Dedifferentiated amniotic fluid mesenchymal stem cell (primary cell): ENCODE data around the gene HOXA5.

ENCODE experiments used
- DNase-seq: peaks from one replicate; pipeline ENCODE4 v3.0.0-alpha.2; 2016; ENCODE audit errors: extremely low spot score

HOXA5 gene

GRCh38 chr7:27160145-27160545, 16.7 kb upstream of the HOXA5 start:
- no peak for DNase-seq

- DNase-seq = no peak
These were observed 16.0 kb upstream of the HOXA5 start for GRCh38 chr7:27159266-27160144.

- DNase-seq = no peak
These were observed 15.2 kb upstream of the HOXA5 start for GRCh38 chr7:27158436-27159265.

GRCh38 chr7:27157702-27158431, 14.4 kb upstream of the HOXA5 start:
- DNase-seq = no peak

GRCh38 chr7:27156916-27157701, 13.6 kb upstream of the HOXA5 start:
- no peak for DNase-seq

DNA sequence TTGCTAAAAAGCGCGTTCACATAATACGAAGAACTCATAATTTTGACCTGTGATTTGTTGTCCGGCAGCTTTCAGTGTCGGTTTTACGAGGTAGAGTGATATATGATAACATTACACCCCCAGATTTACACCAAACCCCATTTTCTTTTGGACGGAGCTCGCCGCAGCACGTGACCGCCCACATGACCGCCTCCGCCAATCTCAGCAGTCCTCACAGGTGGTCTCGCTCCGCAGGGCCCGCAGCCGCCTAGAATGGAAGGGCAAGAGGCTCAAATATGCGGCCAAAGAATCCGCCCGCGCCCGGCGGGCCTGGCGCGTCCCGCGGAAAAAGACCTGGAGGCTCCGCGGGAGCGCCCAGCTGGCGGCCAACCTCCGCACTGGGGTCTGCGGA, 13.0 kb upstream of the HOXA5 start, which contains the start of gene HOXA7:
HOXA7 (minus strand) TSS at position 168 of the 391 bp plus-strand sequence; CDS start at position 38, 130 bp downstream.
- DNase-seq = no peak

DNA sequence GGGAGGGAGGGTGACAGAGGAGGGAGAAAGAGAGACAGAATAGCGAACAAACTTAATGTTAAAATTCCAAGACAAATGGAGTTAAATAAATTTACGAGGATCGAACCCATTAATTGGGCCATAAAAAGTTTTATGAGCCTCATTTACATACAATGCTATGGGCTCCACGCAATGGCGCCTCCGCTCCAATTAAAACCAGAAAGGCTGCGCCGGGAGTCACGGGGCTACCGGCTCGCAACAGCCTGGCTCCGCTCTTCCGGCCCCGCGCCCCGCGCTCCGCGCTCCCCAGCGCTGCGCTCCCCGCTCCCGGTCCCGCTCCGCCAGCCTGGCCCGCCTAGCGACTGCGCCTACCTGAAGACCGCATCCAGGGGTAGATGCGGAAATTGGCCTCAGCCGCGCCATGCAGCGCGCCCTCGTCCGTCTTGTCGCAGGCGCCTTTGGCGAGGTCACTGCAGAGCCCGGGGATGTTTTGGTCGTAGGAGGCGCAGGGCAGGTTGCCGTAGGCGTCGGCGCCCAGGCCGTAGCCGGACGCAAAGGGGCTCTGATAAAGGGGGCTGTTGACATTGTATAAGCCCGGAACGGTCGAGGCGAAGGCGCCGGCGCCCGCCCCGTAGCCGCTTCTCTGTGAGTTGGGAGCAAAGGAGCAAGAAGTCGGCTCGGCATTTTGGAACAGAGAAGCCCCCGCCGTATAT, 12.5 kb upstream of the HOXA5 start:
- DNase-seq = no peak

DNA sequence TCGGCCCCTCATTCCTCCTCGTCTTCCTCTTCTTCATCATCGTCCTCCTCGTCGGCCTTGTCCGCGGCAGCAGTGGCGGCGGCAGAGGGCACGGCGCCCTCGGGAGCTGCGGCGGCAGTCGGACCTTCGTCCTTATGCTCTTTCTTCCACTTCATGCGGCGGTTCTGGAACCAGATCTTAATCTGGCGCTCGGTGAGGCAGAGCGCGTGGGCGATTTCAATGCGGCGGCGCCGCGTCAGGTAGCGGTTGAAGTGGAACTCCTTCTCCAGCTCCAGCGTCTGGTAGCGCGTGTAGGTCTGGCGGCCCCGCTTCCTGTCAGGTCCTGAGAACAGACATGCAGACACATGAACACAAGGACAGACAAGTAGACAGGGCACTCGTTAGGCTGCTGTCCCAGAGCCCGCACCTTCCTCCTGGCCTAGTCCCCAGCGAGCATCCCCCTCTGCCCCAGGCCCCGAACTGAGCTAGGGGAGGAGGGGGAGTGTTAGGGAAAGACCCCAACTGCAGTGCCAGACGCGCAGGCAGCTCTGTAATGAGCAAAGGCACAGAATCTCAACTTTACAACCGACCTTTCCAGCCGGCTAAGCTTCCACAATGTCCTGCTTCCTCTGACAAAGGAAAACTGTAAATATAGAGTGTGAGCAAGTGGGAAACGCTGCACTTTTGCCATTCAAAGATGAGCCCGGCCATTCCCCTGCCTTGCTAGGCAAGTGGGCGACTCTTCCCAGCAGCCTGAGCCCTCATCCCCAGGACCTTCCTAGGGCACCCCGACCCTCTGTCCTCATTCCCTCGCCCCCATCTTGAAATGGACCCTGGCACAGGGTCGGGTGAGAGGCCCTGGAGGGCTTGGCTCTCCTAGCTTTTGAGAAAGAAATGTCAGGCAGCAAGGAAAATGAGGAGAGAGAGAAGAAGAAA, 11.7 kb upstream of the HOXA5 start:
- DNase-seq = no peak

DNA sequence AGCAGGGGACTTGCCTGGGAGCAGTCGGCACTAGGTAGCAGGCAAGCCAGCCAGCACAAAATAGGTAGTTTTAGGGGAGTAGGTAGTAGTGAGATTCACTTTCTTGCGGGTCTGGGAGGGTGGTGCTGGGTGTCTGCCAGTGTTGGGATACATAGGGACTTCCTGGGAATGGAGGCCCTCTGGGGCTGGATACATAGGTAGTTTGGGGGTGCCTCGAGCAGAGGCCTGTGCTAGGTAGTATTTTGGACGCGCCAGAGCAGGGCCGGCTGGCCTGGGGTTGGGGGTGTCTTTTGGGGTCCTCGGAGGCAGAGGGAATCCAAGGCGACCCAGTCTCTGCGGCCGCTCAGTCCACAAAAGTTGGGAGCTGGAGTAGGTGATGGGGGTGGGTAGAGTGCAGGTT, 10.9 kb upstream of the HOXA5 start:
- no peak for DNase-seq

- DNase-seq = no peak
These were observed 10.0 kb upstream of the HOXA5 start for GRCh38 chr7:27153526-27153925.

- DNase-seq = no peak
These were observed 9.4 kb upstream of the HOXA5 start for GRCh38 chr7:27152816-27153442.

DNA sequence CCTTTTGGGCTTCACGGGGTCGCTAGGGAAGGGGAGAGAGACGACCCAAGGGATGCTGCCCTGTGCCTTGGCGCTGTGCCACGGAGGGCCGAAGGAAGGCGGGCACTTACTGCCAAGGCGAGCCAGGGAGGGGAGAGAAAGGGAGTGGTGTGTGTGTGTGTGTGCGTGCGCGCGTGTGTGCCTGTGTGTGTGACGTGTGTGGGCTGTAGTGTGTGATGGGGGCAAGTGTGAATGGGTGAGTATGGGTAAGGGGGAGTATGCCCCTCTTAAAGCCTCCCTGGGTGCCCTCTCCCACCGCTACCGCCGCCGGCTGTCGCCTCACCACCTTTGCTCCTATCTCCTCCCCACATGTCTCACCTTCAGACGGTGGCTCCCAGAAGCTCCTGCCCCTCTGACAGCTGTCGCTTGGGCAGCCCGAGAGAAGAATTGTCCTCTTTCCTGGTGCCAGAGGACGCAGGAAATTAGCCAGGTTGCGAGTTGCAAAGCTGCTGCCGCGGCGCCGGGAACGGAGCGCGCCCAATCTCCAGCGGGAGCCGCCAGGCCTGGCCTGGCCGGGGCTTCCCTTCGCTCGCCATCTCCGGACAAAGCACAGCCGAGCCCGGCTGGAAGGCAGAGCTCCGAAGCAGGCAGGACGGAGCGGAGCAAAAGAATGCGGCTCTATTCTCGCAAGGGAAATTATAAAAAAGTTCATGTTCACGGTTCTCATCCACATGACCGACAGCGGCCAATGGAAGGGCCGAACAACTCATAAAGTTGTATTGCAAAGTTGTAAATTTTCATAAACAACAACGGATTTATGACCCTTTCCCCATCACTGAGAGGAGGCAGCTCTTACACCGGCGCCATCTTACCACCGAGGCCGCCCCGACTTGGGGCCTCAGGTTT, 8.7 kb upstream of the HOXA5 start, which contains the start of gene HOXA3:
HOXA3 (minus strand) TSS at position 653 of the 885 bp plus-strand sequence. CDS start 41,943 bp downstream, outside the sequence.
- DNase-seq = no peak

DNA sequence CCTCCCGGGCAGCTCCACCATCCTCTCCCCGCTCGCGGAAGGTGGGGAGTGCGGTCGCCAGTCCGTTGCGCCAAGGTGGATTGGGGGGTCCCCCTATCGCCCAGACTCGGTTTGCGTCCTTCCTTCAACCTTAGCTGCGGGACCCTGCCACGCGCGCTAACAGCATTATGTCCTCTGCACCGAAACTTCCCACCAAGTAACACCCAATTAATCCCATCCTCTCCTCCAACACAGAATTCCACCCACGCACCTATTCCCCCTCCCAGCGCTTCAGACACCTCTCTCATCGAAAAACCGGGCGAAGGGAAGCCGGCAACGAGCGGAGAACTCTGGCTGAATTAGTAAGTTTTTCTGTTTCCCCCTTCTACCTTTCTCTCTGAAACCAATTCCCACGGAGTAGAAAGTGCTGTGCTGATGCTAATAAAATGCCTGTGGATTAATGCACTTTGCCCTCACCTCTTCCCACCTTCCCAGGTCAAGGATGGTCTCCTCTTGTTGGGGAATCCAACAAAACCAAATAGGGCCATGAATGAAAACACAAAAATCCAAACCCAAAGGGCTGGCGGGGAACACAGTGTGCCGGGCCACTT, 8.0 kb upstream of the HOXA5 start:
- DNase-seq = no peak

DNA sequence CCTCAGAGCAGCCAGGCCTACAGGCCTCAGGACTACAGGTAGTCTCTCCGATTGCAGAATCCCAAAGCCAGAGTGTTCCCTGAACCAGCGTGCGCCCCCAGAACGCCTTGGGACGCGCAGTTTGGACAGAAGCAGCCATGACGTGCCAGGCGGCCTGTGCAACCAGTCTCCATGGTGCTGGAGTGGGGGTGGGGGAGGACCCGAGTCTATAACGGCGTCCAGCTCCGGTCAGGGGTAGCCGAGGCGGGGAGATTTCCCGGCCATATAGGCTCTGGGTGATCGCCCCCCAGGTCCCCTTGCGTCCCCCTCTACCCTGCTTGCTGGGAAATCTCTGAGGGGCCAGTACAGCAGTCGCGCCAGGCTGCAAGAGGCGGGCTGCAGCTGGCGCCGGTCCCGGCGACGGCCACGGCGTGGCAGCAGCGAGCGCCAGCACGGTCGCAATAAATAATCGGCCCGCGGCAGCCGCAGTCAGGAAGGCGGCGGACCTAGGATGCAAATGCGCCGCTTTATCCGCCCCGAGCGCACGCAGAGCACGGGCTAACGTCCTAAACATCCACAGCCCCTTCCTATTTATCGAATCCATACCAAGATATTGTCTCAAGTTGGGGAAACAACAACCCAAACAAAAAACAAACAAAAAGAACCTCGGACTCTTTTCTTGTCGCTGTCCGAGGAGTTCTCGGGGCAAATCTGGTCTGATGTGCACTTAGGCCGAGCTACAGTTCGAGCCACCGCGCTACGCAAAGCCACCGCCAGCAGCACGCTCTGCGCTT, 7.3 kb upstream of the HOXA5 start:
- peak; percentile 48 for DNase-seq

DNA sequence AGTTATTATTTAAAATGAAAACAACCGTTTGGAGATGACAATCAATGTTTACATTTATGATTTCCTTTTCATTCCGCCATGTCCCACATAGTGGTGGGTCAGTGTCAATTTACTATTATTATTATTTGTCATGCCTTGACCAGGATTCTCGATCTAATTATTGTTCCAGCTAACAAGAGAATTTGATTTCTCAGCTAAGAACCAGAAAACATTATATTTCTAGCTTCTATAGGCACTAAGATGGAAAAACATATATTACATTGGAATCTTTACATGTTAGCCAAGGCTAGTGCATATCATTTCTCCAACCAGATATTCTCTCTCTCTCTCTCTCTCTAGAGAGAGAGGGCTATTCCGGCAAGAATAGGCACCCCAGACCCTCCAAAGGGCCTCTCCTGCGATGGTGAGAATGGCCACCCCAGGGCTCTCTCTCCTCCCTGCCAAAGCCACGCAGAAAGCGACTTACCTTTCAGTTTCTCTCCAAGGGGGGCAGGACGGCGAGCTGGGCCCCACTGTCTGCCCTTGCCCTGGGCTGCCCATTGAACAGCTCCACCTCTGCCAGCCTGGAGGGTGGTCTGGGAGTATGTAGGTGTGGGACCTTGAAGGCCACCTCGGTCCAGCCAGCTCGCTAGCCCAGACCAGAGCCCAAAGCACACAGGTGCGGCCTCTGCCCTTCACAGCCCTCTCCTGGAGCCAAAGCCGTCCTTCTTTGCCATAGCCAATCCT, 6.5 kb upstream of the HOXA5 start:
- no peak for DNase-seq
